CD4-positive, alpha-beta T cell treated with Interleukin-15 for 1 hour (primary cell): ENCODE data around the gene SMIM24.

ENCODE experiments used
- DNase-seq: peaks from one replicate; pipeline ENCODE4 v3.0.0-alpha.2; 2020

Gene SMIM24

DNA sequence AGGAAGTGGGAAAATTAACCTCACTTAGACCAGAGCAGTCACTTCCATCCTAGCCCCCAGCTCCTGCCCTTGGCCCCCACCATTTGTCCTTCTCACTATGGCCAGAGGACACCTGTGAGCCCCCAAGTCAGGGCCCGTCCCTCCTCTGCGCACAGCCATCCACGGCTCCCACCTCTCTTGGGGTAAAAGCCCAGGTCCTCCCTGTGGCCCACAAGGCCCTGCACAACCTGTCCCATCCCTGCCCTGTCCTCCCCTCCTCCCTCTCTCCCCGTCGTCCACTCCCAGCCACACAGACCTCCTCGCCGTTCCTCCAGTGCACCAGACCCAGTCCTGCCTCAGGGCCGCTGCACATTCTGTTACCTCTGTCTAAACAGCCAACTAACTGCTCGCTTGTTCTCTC lies 53.9 kb downstream of the SMIM24 start:
- no peak for DNase-seq
